Astrocyte (in vitro differentiated cells and primary cell): ENCODE data around the gene CDC20. TPM values are rescaled to one million over a fixed set of nuclear protein-coding genes. Genes with fewer than 3 reads are reported as not detected.

Experiments used
- DNase-seq: peaks from one replicate; pipeline ENCODE4 v3.0.0-alpha.2; 2010; ENCODE audit warnings: low read depth
- FAIRE-seq: peaks from 2 replicates; lab custom pipeline; 2011; peaks lifted over from hg19 to GRCh38; lab: Jason Lieb, UNC
- H2AFZ ChIP-seq: 2 replicates; pipeline ENCODE4 v1.6.0; 2012; ENCODE audit warnings: low read depth, low read length, inconsistent platforms
- H3K27ac ChIP-seq: 2 replicates; pipeline ENCODE4 v1.5.1; 2011; ENCODE audit warnings: low read depth, low read length, inconsistent platforms
- H3K27me3 ChIP-seq: 2 replicates; pipeline ENCODE4 v1.6.0; 2011; ENCODE audit warnings: low read length, inconsistent platforms; ENCODE audit not compliant: insufficient read depth
- H3K36me3 ChIP-seq: 2 replicates; pipeline ENCODE4 v1.5.1; 2011; ENCODE audit warnings: low read length, inconsistent platforms; ENCODE audit not compliant: insufficient read depth
- H3K4me1 ChIP-seq: 2 replicates; pipeline ENCODE4 v1.5.1; 2011; ENCODE audit warnings: low read length, inconsistent platforms; ENCODE audit not compliant: insufficient read depth
- H3K4me2 ChIP-seq: 2 replicates; pipeline ENCODE4 v1.6.0; 2012; ENCODE audit warnings: low read length, inconsistent platforms
- H3K4me3 ChIP-seq: 2 replicates; pipeline ENCODE4 v1.5.1; 2011; ENCODE audit warnings: low read depth, mild to moderate bottlenecking, low read length, inconsistent platforms; ENCODE audit not compliant: insufficient read depth
- H3K79me2 ChIP-seq: 2 replicates; pipeline ENCODE4 v1.6.0; 2012; ENCODE audit warnings: mild to moderate bottlenecking, low read length, inconsistent platforms; ENCODE audit not compliant: insufficient read depth
- H3K9ac ChIP-seq: 2 replicates; pipeline ENCODE4 v1.6.0; 2012; ENCODE audit warnings: mild to moderate bottlenecking, low read length, inconsistent platforms
- H3K9me3 ChIP-seq: 2 replicates; pipeline ENCODE4 v1.5.1; 2012; ENCODE audit warnings: low read depth, mild to moderate bottlenecking, low read length, inconsistent platforms; ENCODE audit not compliant: insufficient read depth
- H4K20me1 ChIP-seq: 2 replicates; pipeline ENCODE4 v1.6.0; 2012; ENCODE audit warnings: low read length, inconsistent platforms; ENCODE audit not compliant: insufficient read depth
- H3K27ac Mint-ChIP-seq: one replicate; pipeline ENCODE4 v1.8.0; 2021; ENCODE audit warnings: mild to moderate bottlenecking, mixed read lengths; ENCODE audit not compliant: unreplicated experiment
- H3K27me3 Mint-ChIP-seq: one replicate; pipeline ENCODE4 v1.8.0; 2021; ENCODE audit warnings: low read depth, mixed read lengths; ENCODE audit not compliant: unreplicated experiment
- H3K36me3 Mint-ChIP-seq: one replicate; pipeline ENCODE4 v1.8.0; 2021; ENCODE audit warnings: low read depth, mixed read lengths; ENCODE audit not compliant: unreplicated experiment
- H3K4me1 Mint-ChIP-seq: one replicate; pipeline ENCODE4 v1.8.0; 2021; ENCODE audit warnings: low read depth, mixed read lengths; ENCODE audit not compliant: unreplicated experiment
- H3K4me3 Mint-ChIP-seq: one replicate; pipeline ENCODE4 v1.8.0; 2021; ENCODE audit warnings: mild to moderate bottlenecking, moderate library complexity, mixed read lengths; ENCODE audit not compliant: unreplicated experiment
- H3K9me3 Mint-ChIP-seq: one replicate; pipeline ENCODE4 v1.8.0; 2021; ENCODE audit warnings: mild to moderate bottlenecking, mixed read lengths; ENCODE audit not compliant: unreplicated experiment
- EZH2 ChIP-seq: IDR thresholded peaks from 2 replicates; pipeline ENCODE4 v1.6.1; 2012; ENCODE audit warnings: mild to moderate bottlenecking, low read length, inconsistent platforms; ENCODE audit not compliant: insufficient read depth
- total RNA-seq: library from RNA; stranded (reverse); gene quantifications from 2 replicates; pipeline ENCODE4 v1.2.1, GENCODE V29; 2021
- TF ChIP-seq, protein P1 (sequence below): IDR thresholded peaks from 2 replicates; pipeline ENCODE4 v1.5.1; 2011; ENCODE audit warnings: low read depth, mild to moderate bottlenecking, inconsistent platforms, low read length, moderate library complexity; ENCODE audit not compliant: insufficient read depth

CDC20 gene
- total RNA-seq, 1 donor from 2014 or later, result 14.5 TPM

DNA sequence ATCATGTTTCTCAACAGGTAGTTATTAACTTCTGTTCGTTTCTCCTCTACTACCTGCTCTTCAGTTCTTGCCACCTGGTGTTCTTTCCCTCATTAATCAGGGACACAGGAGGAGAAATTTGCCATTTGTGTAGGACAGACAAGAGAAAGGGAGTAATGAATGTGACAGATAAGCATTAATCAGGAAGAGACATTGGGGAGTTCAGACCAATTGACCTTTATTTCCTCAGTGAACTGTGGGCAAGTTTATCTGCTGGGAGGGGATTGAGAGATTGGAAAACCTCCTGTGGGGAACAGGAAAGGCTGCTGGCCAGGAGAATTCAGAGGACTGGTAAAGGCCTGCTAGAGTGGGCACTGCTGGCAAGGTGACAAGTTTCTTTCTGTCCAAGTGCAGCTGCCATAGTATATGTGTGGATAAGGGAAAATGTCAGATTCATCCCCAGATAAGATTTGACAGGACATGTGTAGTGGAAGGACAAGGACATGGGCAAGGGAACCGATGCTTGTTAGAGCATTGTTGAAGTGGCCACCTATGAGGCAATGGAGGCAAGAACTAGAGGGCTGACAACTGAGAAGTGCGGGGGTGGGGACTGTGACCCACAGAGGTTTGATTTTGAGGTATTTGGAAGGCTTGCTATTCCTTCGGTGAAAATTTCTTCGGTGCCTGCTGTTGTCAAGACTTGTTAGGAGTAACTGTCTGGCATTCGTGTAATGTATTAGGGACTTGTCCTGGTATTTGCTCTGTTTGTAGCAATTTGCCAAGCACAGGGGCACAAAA, 43.5 kb downstream of the CDC20 start:
- Histone ChIP-seq H3K27ac (no peak overlapping the region), H2AFZ (no peak overlapping the region), H3K9ac (no peak overlapping the region), H3K36me3 (peaks cover 16% of the 10 kb centered on the region), H4K20me1 (peaks cover 21% of the 10 kb centered on the region), H3K9me3 (no peaks in the 10 kb centered on the region), H3K4me3 (no peak overlapping the region), H3K4me1 (no peaks in the 10 kb centered on the region), H3K27me3 (no peaks in the 10 kb centered on the region), H3K79me2 (peaks cover 19% of the 10 kb centered on the region), H3K4me2 (no peak overlapping the region)
- TF ChIP-seq EZH2, result no peak
- TF ChIP-seq, protein P1, sequence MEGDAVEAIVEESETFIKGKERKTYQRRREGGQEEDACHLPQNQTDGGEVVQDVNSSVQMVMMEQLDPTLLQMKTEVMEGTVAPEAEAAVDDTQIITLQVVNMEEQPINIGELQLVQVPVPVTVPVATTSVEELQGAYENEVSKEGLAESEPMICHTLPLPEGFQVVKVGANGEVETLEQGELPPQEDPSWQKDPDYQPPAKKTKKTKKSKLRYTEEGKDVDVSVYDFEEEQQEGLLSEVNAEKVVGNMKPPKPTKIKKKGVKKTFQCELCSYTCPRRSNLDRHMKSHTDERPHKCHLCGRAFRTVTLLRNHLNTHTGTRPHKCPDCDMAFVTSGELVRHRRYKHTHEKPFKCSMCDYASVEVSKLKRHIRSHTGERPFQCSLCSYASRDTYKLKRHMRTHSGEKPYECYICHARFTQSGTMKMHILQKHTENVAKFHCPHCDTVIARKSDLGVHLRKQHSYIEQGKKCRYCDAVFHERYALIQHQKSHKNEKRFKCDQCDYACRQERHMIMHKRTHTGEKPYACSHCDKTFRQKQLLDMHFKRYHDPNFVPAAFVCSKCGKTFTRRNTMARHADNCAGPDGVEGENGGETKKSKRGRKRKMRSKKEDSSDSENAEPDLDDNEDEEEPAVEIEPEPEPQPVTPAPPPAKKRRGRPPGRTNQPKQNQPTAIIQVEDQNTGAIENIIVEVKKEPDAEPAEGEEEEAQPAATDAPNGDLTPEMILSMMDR, result no peak
- Mint-ChIP-seq H3K36me3 (peaks cover 21% of the 10 kb centered on the region), H3K27ac (no peak overlapping the region), H3K4me3 (no peak overlapping the region), H3K9me3 (no peaks in the 10 kb centered on the region), H3K4me1 (peaks cover 2% of the 10 kb centered on the region), H3K27me3 (no peaks in the 10 kb centered on the region)
- no peak for FAIRE-seq
- no peak for DNase-seq

- no peak overlapping the region for H3K9ac ChIP-seq
- H3K9me3 ChIP-seq, result no peaks in the 10 kb centered on the region
- no peak for TF ChIP-seq EZH2
- Mint-ChIP-seq H3K9me3 (no peaks in the 10 kb centered on the region), H3K36me3 (peaks cover 28% of the 10 kb centered on the region), H3K4me1 (peaks cover 2% of the 10 kb centered on the region), H3K4me3 (no peak overlapping the region), H3K27me3 (no peaks in the 10 kb centered on the region), H3K27ac (no peak overlapping the region)
- DNase-seq (no peak), FAIRE-seq (no peak)
- no peak overlapping the region for H3K4me3 ChIP-seq
- no peaks in the 10 kb centered on the region for H3K27me3 ChIP-seq
- peaks cover 15% of the 10 kb centered on the region for H3K79me2 ChIP-seq
- no peak overlapping the region for H2AFZ ChIP-seq
- peaks cover 15% of the 10 kb centered on the region for H4K20me1 ChIP-seq
- no peak overlapping the region for H3K27ac ChIP-seq
- no peak overlapping the region for H3K4me2 ChIP-seq
- no peaks in the 10 kb centered on the region for H3K4me1 ChIP-seq
- peaks cover 24% of the 10 kb centered on the region for H3K36me3 ChIP-seq
Measured at GRCh38 chr1:43404353-43404752, 45.6 kb downstream of the CDC20 start.

- H3K4me3 ChIP-seq, result no peak overlapping the region
- Mint-ChIP-seq H3K4me1 (peaks cover 2% of the 10 kb centered on the region), H3K4me3 (no peak overlapping the region), H3K27me3 (no peaks in the 10 kb centered on the region), H3K36me3 (peaks cover 33% of the 10 kb centered on the region), H3K9me3 (peaks cover 3% of the 10 kb centered on the region), H3K27ac (no peak overlapping the region)
- peaks cover 11% of the 10 kb centered on the region for H3K79me2 ChIP-seq
- TF ChIP-seq EZH2, result no peak
- TF ChIP-seq, protein P1, result no peak
- H3K36me3 ChIP-seq, result peaks cover 24% of the 10 kb centered on the region
- peaks cover 15% of the 10 kb centered on the region for H4K20me1 ChIP-seq
- H3K9ac ChIP-seq, result no peak overlapping the region
- no peak overlapping the region for H2AFZ ChIP-seq
- no peak overlapping the region for H3K27ac ChIP-seq
- FAIRE-seq, result no peak
- no peaks in the 10 kb centered on the region for H3K9me3 ChIP-seq
- no peak for DNase-seq
- no peaks in the 10 kb centered on the region for H3K27me3 ChIP-seq
- H3K4me1 ChIP-seq, result no peaks in the 10 kb centered on the region
- H3K4me2 ChIP-seq, result no peak overlapping the region
Measured at GRCh38 chr1:43405219-43405875, 46.6 kb downstream of the CDC20 start.
